GM12878 (cell line): ENCODE results near the gene SPATS1. TPM values are rescaled to one million over a fixed set of nuclear protein-coding genes. Genes with fewer than 3 reads are reported as not detected.

Source experiments
- ATAC-seq: fragments of 200-7000 bp; cut with Tn5 transposase; 3 replicates; pipeline ENCODE4 v1.9.1; 2020; ENCODE audit warnings: mild to moderate bottlenecking, moderate library complexity
- BruUV-seq: library from RNA; stranded (reverse); fragments of 400-500 nt; replicated peaks from 2 replicates; lab custom pipeline; 2021; lab: Mats Ljungman, UMichigan
- CTCF ChIA-PET: fragments of 300-600 bp; sonication (Branson Sonifier 250); formaldehyde crosslinking; extraction: SDS; loops from one replicate; lab custom pipeline; 2021; ENCODE audit warnings: inconsistent platforms; lab: Yijun Ruan, JAX
- POLR2A ChIA-PET: fragments of 350-600 bp; formaldehyde crosslinking; extraction: SDS; loops from one replicate; lab custom pipeline; 2021; ENCODE audit warnings: inconsistent platforms; lab: Charles Lee
- RAD21 ChIA-PET: fragments of 300-600 bp; sonication (Branson Sonifier 250); formaldehyde crosslinking; loops from one replicate; lab custom pipeline; 2023; ENCODE audit warnings: antibody characterized with exemption; ENCODE audit not compliant: unreplicated experiment; lab: Charles Lee
- SMC1A ChIA-PET: fragments of 300-600 bp; sonication (Branson Sonifier 250); formaldehyde crosslinking; loops from one replicate; lab custom pipeline; 2023; ENCODE audit not compliant: unreplicated experiment, uncharacterized antibody; lab: Charles Lee
- DNase-seq: peaks from one replicate; pipeline ENCODE4 v3.0.0-alpha.2; 2011; ENCODE audit warnings: low read depth, low spot score
- FAIRE-seq: peaks from 3 replicates; lab custom pipeline; 2011; peaks lifted over from hg19 to GRCh38; lab: Jason Lieb, UNC
- H2AFZ ChIP-seq: 2 replicates; pipeline ENCODE4 v1.6.0; 2011; ENCODE audit warnings: low read depth, low read length, control low read depth; ENCODE audit not compliant: control insufficient read depth
- H3K27ac ChIP-seq: 2 replicates; pipeline ENCODE4 v1.5.1; 2011; ENCODE audit warnings: control low read depth; ENCODE audit not compliant: control insufficient read depth, insufficient read depth
- H3K27me3 ChIP-seq, 2 experiments: replicated peaks in 1 of 2; 2 replicates each; pipeline versions ENCODE4 v1.6.0 to v1.6.1; 2011; ENCODE audit warnings: low read length in 1 of 2; ENCODE audit not compliant: control insufficient read depth in 2 of 2, insufficient read depth in 2 of 2
- H3K36me3 ChIP-seq, 2 experiments: 2 replicates each; pipeline ENCODE4 v1.5.1; 2011; ENCODE audit warnings: low read length in 1 of 2; ENCODE audit not compliant: control insufficient read depth in 2 of 2, insufficient read depth in 2 of 2
- H3K4me1 ChIP-seq: 2 replicates; pipeline ENCODE4 v1.6.1; 2011; ENCODE audit warnings: mild to moderate bottlenecking, low read length, moderate library complexity, mixed read lengths; ENCODE audit not compliant: control insufficient read depth, insufficient read depth
- H3K4me2 ChIP-seq: 2 replicates; pipeline ENCODE4 v1.6.0; 2011; ENCODE audit warnings: control low read depth; ENCODE audit not compliant: control insufficient read depth, insufficient read depth
- H3K4me3 ChIP-seq: fragments of 200-600 bp; sonication (generic); 2 replicates; pipeline ENCODE4 v1.5.1; 2016
- H3K79me2 ChIP-seq: 2 replicates; pipeline ENCODE4 v1.6.0; 2011; ENCODE audit warnings: low read length; ENCODE audit not compliant: control insufficient read depth, insufficient read depth
- H3K9ac ChIP-seq: 2 replicates; pipeline ENCODE4 v1.8.0; 2011; ENCODE audit warnings: low read length, control low read depth, mixed read lengths; ENCODE audit not compliant: control insufficient read depth, insufficient read depth
- H3K9me3 ChIP-seq: replicated peaks from 3 replicates; pipeline ENCODE4 v1.5.1; 2011; ENCODE audit warnings: mild to moderate bottlenecking, low read length; ENCODE audit not compliant: control insufficient read depth, insufficient read depth
- H4K20me1 ChIP-seq: 2 replicates; pipeline ENCODE4 v1.6.0; 2011; ENCODE audit not compliant: control insufficient read depth, insufficient read depth
- BCL11A ChIP-seq: IDR thresholded peaks from 2 replicates; pipeline ENCODE4 v1.6.1; 2011; ENCODE audit warnings: low read depth, low read length
- CEBPB ChIP-seq, 2 experiments: fragments of 150-350 bp in 1 of 2; IDR thresholded peaks; 2 replicates each; pipeline ENCODE4 v1.6.1; 2012 to 2014; ENCODE audit warnings: low read depth in 2 of 2, low read length in 2 of 2, borderline replicate concordance in 1 of 2, inconsistent platforms in 1 of 2
- HDAC2 ChIP-seq: fragments of 200-600 bp; sonication (generic); IDR thresholded peaks from 2 replicates; pipeline ENCODE4 v1.6.1; 2017
- JUND ChIP-seq: IDR thresholded peaks from 2 replicates; pipeline ENCODE4 v1.6.1; 2012; ENCODE audit warnings: low read depth, mild to moderate bottlenecking, low read length, improper control_type of control experiment, moderate library complexity
- NRF1 ChIP-seq: conservative IDR thresholded peaks from 2 replicates; pipeline ENCODE4 v1.6.1; 2011; ENCODE audit warnings: mild to moderate bottlenecking, low read depth, low read length, improper control_type of control experiment
- PML ChIP-seq: IDR thresholded peaks from 2 replicates; pipeline ENCODE4 v1.6.1; 2012; ENCODE audit warnings: low read length, inconsistent platforms
- POU2F2 ChIP-seq: IDR thresholded peaks from 3 replicates; pipeline ENCODE4 v1.6.1; 2011; ENCODE audit warnings: low read depth, mild to moderate bottlenecking, low read length, borderline replicate concordance
- SP1 ChIP-seq: IDR thresholded peaks from one replicate; pipeline ENCODE4 v1.6.1; 2011; ENCODE audit warnings: low read depth, low read length
- STAT3 ChIP-seq: IDR thresholded peaks from 2 replicates; pipeline ENCODE4 v1.6.1; 2011; ENCODE audit warnings: low read depth, low read length, improper control_type of control experiment
- TARDBP ChIP-seq: IDR thresholded peaks from 2 replicates; pipeline ENCODE4 v1.6.1; 2016; ENCODE audit warnings: borderline replicate concordance
- YBX1 ChIP-seq: fragments of 450-650 bp; IDR thresholded peaks from 2 replicates; pipeline ENCODE4 v1.6.1; 2016; ENCODE audit warnings: antibody characterized with exemption
- WGBS: methylation state at CpG from one replicate; pipeline ENCODE4 v1.1.6; 2016; ENCODE audit warnings: low lambda C conversion rate; ENCODE audit not compliant: insufficient replicate concordance, insufficient coverage; ENCODE audit errors: missing lambda C conversion rate; 5-methylcytosine and 5-hydroxymethylcytosine counted together
- in situ Hi-C: fragments of 300-500 bp; cut with MboI; formaldehyde crosslinking; loops from 9 replicates; pipeline ENCODE4 v1.14.3; 2018; ENCODE audit warnings: mixed read lengths
- intact Hi-C: fragments of 100-400 bp; cut with micrococcal nuclease; formaldehyde crosslinking; loops from one replicate; pipeline ENCODE4 v1.14.2; 2022; ENCODE audit not compliant: unreplicated experiment
- polyA plus RNA-seq, 11 experiments: library from polyadenylated mRNA; depleted of rRNA in 4 of 11; unstranded in 6 of 11; stranded (reverse) in 5 of 11; fragments of >200 nt; fragmentation: Nextera tagmentation in 4 of 11; fragmentation: Illumina TruSeq in 1 of 11; extraction: Ambion mirVana in 4 of 11; extraction: Trizol in 1 of 11; gene quantifications; 1 replicate in 1 of 11; 2 replicates in 10 of 11; pipeline versions ENCODE4 v1.2.1 to v1.2.3, GENCODE V29; 2011 to 2016; ENCODE audit warnings: inconsistent platforms in 2 of 11, missing spikeins in 2 of 11, low read depth in 1 of 11
- total RNA-seq, 4 experiments: library from RNA; depleted of rRNA in 3 of 4; stranded (reverse); fragments of >200 nt in 3 of 4; fragmentation: Illumina TruSeq in 1 of 4; extraction: Trizol in 1 of 4; gene quantifications; 2 replicates each; pipeline versions ENCODE4 v1.2.1 to v1.2.3, GENCODE V29; 2013 to 2021
- TF ChIP-seq, protein P1 (sequence below): IDR thresholded peaks from 2 replicates; pipeline ENCODE4 v1.6.1; 2012; ENCODE audit warnings: low read depth, low read length, improper control_type of control experiment
- TF ChIP-seq, protein P2 (sequence below): IDR thresholded peaks from 2 replicates; pipeline ENCODE4 v1.6.1; 2011; ENCODE audit warnings: borderline replicate concordance, low read depth, mild to moderate bottlenecking, moderate library complexity, low read length; ENCODE audit not compliant: insufficient read depth, poor library complexity, severe bottlenecking

Gene SPATS1
- total and polyA plus RNA-seq, 10 of the 15 experiments (the other 5 are each of a cell fraction or from before 2014, with no cell fraction given), result 0.12 TPM; not detected in 9

DNA sequence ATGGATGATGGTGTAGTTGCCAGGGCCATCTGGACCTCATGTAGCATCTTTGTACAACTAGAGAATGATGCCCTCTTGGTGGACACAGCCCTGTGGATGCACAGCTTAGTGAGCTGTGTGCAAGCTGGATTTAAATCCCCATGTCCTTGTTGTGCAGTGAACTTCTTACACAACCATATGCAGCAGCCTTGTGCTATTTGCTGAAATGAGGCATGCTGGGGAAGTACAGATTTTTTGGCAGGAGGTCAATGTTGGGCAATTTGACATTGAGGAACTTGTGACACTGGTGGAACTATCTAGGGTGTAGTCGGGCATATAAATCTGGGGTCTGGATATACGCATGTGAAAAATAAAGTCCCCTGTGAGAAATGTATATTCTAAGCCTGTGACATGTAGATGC is 39.3 kb downstream of the SPATS1 start:
- Histone ChIP-seq H3K9ac (no peak overlapping the region), H3K4me1 (no peaks in the 10 kb centered on the region), H3K27ac (no peak overlapping the region), H3K27me3 (no peaks in the 10 kb centered on the region; a peak in 1 of 4 replicates), H2AFZ (no peak overlapping the region), H3K9me3 (no peaks in the 10 kb centered on the region), H4K20me1 (no peaks in the 10 kb centered on the region), H3K79me2 (no peaks in the 10 kb centered on the region), H3K4me3 (no peak overlapping the region), H3K36me3 (no peaks in the 10 kb centered on the region), H3K4me2 (no peak overlapping the region)
- ATAC-seq, result no peak
- CTCF ChIA-PET, result no interaction called here
- no peak for FAIRE-seq
- TF ChIP-seq JUND (no peak), PML (no peak), SP1 (no peak), NRF1 (no peak), CEBPB (IDR thresholded peaks at IDR 0.05; ENCODE audit: borderline replicate concordance in 1 of 2, low read depth in 2 of 2, low read length in 2 of 2) (no peak), HDAC2 (no peak), BCL11A (no peak), TARDBP (no peak), YBX1 (no peak), POU2F2 (no peak), STAT3 (no peak)
- TF ChIP-seq, protein P1, sequence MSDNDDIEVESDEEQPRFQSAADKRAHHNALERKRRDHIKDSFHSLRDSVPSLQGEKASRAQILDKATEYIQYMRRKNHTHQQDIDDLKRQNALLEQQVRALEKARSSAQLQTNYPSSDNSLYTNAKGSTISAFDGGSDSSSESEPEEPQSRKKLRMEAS, result no peak
- TF ChIP-seq, protein P2, sequence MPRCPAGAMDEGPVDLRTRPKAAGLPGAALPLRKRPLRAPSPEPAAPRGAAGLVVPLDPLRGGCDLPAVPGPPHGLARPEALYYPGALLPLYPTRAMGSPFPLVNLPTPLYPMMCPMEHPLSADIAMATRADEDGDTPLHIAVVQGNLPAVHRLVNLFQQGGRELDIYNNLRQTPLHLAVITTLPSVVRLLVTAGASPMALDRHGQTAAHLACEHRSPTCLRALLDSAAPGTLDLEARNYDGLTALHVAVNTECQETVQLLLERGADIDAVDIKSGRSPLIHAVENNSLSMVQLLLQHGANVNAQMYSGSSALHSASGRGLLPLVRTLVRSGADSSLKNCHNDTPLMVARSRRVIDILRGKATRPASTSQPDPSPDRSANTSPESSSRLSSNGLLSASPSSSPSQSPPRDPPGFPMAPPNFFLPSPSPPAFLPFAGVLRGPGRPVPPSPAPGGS, result no peak
- no TSS peak for BruUV-seq
- POLR2A ChIA-PET, result no interaction called here
- no peak for DNase-seq
- 39% methylated on average over 2 of the region's 2 CpGs for WGBS
- intact Hi-C loops, result no loop called here
- RAD21 ChIA-PET, result no interaction called here
- SMC1A ChIA-PET, result interaction anchor here (1.7 kb wide), 1 partner anchor 113 kb away, joined by 4 read pairs; no protein-coding TSS in a partner anchor
- in situ Hi-C loops, result no loop called here
